ENCODE data around the gene TMEM167A.
"Not testable (repeated sequence)": the region's sequence is repeated elsewhere in the genome, so short reads cannot be mapped to it uniquely, and the experiment has no call there.

TMEM167A gene

GRCh38 chr5:83085106-83085505 is 7.9 kb upstream of the TMEM167A start:
- no peak for DNase-seq

- DNase-seq: no peak
Observed at GRCh38 chr5:83084336-83084735, 7.1 kb upstream of the TMEM167A start.

DNA sequence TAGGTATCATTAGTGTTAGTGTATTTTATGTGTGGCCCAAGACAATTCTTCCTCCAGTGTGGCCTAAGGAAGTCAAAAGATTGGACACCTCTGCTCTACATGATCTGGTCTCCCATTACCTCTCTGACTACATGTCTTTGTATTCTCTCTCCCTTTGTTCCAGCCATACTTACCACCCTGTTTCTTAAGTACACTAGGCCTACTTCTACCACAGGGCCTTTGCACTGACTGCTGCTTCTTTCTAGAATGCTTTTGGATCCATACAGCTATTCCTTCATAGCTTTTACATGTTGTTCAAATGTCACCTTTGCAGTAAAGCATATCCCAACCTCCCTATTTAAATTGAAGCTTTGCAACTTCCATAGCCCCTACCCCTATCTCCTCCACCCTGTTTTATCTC is 5.6 kb upstream of the TMEM167A start:
- no peak for DNase-seq

- DNase-seq: peak in 1 of 4 experiments; percentile 15
Observed at GRCh38 chr5:83077662-83078261, 568 bp upstream of the TMEM167A start.

DNA sequence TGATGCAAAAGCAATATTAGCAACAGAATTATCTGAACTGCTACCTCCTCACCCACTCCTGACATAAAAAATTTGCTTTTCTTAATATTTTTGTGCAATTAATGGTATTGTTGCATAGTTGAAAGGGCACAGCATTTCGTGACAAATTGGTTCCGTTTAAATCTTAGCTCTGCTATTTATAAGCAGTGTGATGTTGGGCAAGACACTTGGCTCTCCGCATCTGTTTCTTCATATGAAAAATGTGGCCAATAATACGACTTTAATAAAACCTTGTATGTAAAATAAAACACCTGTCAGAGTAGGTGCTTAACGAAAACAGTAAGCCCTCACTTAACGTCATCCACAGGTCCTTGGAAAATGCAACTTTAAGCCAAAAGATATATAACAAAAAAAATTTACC is 4.2 kb downstream of the TMEM167A start:
- no peak for DNase-seq

- no peak for DNase-seq
Observed at GRCh38 chr5:83071286-83072051, 5.7 kb downstream of the TMEM167A start.

DNA sequence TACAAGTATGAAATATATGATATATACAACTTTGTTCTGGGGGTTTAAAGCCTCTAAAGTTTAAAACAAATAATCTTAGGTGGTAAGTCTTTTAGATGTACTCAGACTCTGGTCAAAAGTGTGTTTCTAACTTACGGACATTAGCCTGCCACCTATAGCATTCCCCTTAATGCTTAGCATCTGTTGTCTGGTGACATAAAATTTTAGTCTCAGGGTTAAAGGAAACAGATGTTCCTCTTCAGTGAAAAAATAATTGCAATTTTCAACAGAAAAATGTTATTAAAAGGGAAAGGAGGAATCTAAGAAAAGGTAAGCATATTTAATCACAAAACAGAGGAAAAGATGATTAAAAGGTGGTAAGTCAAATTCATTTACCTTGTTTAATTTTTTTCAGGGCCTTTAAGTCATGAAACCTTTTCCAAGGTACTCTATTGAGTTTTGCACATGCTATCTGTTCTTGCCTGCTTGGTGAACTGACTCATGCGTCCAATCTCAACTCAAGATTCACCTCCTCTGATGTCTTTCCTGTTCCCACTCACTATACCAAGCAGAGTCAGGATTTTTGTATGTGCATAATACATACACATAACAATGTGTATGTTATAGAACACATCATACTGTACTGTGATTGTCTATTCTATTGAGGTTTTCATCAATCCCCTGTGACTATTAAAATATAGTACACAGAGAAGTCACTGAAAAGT is 7.9 kb downstream of the TMEM167A start:
- DNase-seq: no peak

- not testable (repeated sequence) for DNase-seq
Observed at GRCh38 chr5:83067377-83067776, 9.8 kb downstream of the TMEM167A start.

DNA sequence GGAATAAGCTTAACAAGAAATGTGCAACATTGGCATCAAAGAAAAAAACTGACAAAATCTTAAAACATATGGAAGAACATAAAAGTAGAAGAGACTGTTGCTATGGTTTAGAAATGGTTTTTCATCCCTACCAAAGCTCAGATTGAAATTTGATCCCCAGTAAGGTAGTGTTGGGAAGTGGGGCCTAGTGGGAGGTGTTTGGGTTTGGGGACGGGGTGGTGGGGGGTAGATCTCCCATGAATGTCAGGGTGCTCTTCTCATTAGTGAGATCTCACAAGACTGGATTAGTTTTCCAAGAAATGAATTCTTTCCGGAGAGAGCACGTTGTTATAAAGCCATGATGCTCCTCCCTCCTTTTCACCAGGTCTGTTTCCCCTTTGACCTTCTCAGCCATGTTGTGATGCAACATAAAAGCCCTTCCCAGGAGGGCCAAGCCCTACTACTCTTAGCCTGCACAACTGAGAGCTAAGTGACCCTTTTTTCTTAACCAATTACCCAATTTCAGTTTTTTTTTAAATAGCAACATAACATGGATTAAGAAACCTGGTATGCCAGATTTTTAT is 10.6 kb downstream of the TMEM167A start:
- no peak for DNase-seq

- no peak for DNase-seq
Observed at GRCh38 chr5:83059341-83059740, 17.9 kb downstream of the TMEM167A start.

DNA sequence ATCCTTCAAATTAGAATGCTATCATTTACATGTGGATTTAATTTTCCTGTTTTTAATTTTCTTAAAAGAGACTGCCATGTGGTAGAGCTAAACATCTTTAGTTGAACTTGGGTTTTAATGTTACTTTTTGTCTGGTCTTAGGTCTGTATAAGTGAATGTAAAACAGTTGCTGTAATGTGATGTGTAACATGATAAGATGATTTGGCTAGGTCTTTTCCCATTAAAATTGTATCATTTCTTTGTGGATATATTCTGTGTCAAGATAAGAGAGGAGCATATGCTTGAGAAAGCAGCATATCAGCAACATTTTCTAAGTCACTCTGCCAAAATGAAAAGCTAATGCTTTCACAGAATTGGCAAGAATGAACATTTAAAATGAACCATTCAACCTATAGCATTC is 18.5 kb downstream of the TMEM167A start:
- DNase-seq: no peak

DNA sequence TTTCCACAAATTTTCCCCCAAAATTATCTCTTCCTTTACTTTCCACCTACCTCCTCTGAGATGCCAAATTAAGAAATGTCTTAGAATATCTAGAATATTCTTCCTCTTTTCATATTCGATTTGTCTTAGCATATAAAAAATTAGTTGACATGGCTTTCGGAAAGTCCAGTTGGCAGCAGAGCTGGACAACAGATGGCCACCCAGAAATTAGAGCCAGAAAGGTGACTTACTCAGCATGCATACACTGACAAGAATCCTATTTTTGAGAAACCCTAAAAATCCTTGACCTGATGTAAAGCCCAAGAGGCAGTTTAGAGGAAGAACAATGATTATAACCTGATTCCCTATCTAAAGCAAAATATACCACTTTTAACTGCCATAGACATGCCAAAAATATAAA is 22.0 kb downstream of the TMEM167A start:
- no peak for DNase-seq

DNA sequence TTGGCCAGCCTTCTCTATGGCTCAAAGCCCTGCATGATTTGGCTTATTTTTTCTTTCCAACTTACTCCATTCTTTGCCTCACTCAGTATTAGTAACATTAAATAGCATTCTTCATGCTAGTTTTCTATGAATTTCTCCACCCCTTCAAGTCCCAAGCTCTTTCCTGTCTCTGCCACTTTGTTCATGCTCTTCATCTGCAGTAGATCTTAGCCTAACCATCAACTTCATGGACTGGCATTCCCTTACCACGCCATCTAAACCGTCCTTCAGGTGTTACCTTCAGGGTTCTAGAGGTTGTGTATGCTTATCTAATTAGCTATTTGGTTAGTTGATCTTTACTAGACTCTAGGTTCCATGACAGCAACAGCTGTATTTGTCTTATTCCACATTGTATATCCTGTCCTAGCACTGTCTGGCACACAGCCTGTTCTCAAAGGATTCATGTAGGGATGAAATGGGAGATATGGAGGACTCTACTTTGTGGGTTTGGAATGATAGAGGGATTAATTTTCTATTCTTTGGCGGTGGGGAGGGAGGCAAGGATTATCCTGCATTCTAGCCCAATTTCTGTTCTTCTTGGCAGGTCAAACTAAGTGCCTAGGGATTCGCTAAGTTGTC is 26.4 kb downstream of the TMEM167A start:
- DNase-seq: no peak

- no peak for DNase-seq
Observed at GRCh38 chr5:83049370-83049885, 27.8 kb downstream of the TMEM167A start.

- DNase-seq: no peak
Observed at GRCh38 chr5:83048811-83049210, 28.4 kb downstream of the TMEM167A start.

DNA sequence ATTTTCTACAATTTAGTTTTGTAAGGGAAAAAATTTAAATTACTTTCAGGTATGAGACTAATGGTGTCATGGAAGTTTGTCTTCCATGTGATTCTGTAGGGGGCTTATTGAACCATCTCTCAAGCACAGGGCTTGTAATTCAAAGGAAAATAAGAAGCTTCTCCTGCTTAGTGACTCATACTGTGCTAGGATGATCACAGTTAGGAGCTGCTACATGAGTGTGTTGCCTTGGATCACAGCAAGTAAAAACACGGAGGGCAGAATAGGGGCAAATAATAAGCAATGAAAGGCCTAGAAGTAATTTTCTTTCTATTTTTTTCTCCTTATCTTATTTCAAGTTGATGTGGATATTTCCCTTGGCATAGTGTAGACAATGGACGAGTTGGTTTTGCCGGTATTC is 28.9 kb downstream of the TMEM167A start:
- DNase-seq: no peak

DNA sequence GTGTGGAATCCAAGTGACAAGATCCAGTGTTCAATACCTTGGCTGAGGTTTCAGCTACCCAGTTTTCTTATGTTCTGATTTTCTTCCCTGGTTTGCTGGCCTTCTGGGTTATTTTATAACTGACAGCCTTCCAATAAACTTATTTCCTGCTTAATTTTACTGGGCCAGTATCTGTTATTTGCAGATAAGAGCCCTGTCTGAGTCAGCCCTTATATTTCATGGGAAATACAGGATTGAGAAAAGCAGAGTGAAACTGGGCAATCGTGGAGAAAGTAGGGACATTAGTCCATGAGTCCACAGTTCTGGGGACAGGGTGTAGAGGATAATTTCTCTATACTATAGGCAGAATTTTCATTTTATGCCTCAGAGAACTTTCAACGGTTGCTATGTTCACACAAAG is 32.3 kb downstream of the TMEM167A start:
- no peak for DNase-seq

- DNase-seq: no peak
Observed at GRCh38 chr5:83042507-83042906, 34.7 kb downstream of the TMEM167A start.

DNA sequence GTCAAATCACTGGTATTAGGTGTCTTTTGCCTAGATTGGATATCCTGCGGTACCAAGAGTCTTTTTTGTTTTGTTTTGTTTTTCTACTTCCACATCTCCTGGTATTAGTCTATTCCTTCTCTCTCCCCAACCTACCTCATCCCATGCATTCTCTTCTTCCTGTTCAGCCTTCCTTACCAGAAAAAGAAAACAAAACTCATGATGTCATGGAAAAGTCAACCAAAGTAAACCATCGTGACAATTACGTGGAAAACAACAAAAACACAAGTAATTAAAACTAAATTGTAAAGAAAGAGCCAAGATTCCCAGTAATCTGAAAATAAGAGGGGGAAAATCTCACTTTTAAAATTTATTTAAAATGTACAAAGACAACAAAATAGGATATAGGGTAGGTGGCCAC is 38.3 kb downstream of the TMEM167A start:
- no peak for DNase-seq

DNA sequence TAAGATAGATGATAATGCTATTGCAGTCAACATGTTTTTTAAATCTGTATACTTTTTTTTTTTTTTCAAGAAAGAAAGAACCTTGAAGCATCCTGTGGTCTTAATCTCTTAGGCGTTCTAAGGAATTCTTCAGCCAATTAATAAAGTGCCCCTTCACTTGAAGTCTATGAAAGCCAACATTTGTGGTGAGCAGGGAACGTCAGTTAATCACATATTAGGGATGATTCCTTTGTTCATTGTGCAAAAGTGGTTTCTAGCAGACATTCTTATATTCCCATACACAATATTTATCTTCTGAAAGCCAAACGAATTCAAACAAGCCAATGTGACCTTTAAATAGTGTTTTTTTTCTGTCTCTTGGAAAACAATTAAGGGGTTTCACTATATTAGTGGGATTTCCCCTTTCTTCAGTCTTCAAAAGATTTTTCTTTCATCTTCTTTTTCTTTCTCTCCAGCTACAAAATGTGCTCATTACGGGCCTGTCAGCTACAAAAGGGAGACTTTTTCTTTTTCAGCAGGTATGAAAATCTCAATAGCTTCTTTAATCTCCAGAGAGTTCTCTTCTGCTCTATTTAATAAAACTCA is 40.1 kb downstream of the TMEM167A start:
- no peak for DNase-seq

- DNase-seq: no peak
Observed at GRCh38 chr5:83035373-83036100, 41.7 kb downstream of the TMEM167A start.
